Omental fat pad (tissue), 4 donors: ENCODE measurements around the gene IL36RN. TPM values are rescaled to one million over a fixed set of nuclear protein-coding genes. Genes with fewer than 3 reads are reported as not detected.

Experiments used
- ATAC-seq: fragments of 150-250 bp; one replicate; pipeline ENCODE4 v1.9.1; 2016; ENCODE audit warnings: mild to moderate bottlenecking, moderate library complexity; ENCODE audit not compliant: low FRiP score
- DNase-seq: peaks from one replicate; pipeline ENCODE4 v3.0.0-alpha.2; 2019; ENCODE audit warnings: low spot score
- CTCF ChIP-seq, 3 donors: fragments of 450-650 bp; IDR thresholded peaks; one replicate each; pipeline ENCODE4 v1.5.1; 2016 to 2017; ENCODE audit warnings: antibody characterized with exemption in 3 of 3, mild to moderate bottlenecking in 3 of 3, moderate library complexity in 2 of 3
- total RNA-seq, 4 donors: library from RNA; depleted of rRNA; stranded (reverse); fragments of >200 nt; gene quantifications; one replicate each; pipeline ENCODE4 v1.1.0, GENCODE V29; 2016

Gene IL36RN
- total RNA-seq, 4 donors from 2014 or later = not detected

- DNase-seq (no peak), ATAC-seq (no peak)
- TF ChIP-seq CTCF (IDR thresholded peaks at IDR 0.05) = no peak
Observed at GRCh38 chr2:113076954-113077669, 18.1 kb downstream of the IL36RN start.

- DNase-seq (no peak), ATAC-seq (peak; percentile 39)
- no peak for TF ChIP-seq CTCF (IDR thresholded peaks at IDR 0.05)
Observed at GRCh38 chr2:113077921-113078320, 18.9 kb downstream of the IL36RN start.

- TF ChIP-seq CTCF (IDR thresholded peaks at IDR 0.05) = no peak
- DNase-seq = no peak
- peak; percentile 85 for ATAC-seq
Observed at GRCh38 chr2:113078350-113078839, 19.4 kb downstream of the IL36RN start.

GRCh38 chr2:113079131-113079530 lies 20.1 kb downstream of the IL36RN start:
- ATAC-seq (no peak), DNase-seq (no peak)
- no peak for TF ChIP-seq CTCF (IDR thresholded peaks at IDR 0.05)

GRCh38 chr2:113080134-113080533 lies 21.1 kb downstream of the IL36RN start:
- TF ChIP-seq CTCF (IDR thresholded peaks at IDR 0.05) = no peak
- ATAC-seq (no peak), DNase-seq (no peak)

GRCh38 chr2:113081488-113082210 lies 22.7 kb downstream of the IL36RN start:
- ATAC-seq (no peak), DNase-seq (no peak)
- TF ChIP-seq CTCF (IDR thresholded peaks at IDR 0.05) = no peak
